ENCODE data around the gene ZNF552.
A peak's percentile ranks its signal among the peaks of the same experiment; 100 is the strongest.
"Not testable (repeated sequence)": the region's sequence is repeated elsewhere in the genome, so short reads cannot be mapped to it uniquely, and the experiment has no call there.

ZNF552 gene

GRCh38 chr19:57814505-57815246 is at the start of gene ZNF552:
Gene ZNF552 (minus strand): TSS chr19:57814913. CDS start chr19:57814743, 170 bp downstream.
- DNase-seq (ENCODE audit: low read depth): peak; percentile 90
- H3K4me3 ChIP-seq (ENCODE audit: low read depth, low read length): peak within 1 kb of the TSS; percentile 99
- TF ChIP-seq CTCF (IDR thresholded peaks at IDR 0.05; ENCODE audit: control insufficient read depth, extremely low read depth, insufficient read depth): no peak

- not testable (repeated sequence) for H3K4me3 ChIP-seq (ENCODE audit: low read depth, low read length); DNase-seq (ENCODE audit: low read depth)
These were observed 47.6 kb upstream of the ZNF552 start for GRCh38 chr19:57862351-57862750.

GRCh38 chr19:57854117-57854516 is 39.4 kb upstream of the ZNF552 start:
- not testable (repeated sequence) for H3K4me3 ChIP-seq (ENCODE audit: low read depth, low read length); DNase-seq (ENCODE audit: low read depth)

GRCh38 chr19:57851812-57852603 is 37.3 kb upstream of the ZNF552 start:
- H3K4me3 ChIP-seq (ENCODE audit: low read depth, low read length): not testable (repeated sequence)

GRCh38 chr19:57850553-57851017 is 35.9 kb upstream of the ZNF552 start:
- no peak for TF ChIP-seq CTCF (IDR thresholded peaks at IDR 0.05; ENCODE audit: control insufficient read depth, extremely low read depth, insufficient read depth)
- peak; percentile 76 for DNase-seq (ENCODE audit: low read depth)
- H3K4me3 ChIP-seq (ENCODE audit: low read depth, low read length): peak overlapping the region; percentile 83

More at GRCh38 chr19:57851812-57852603, 37.3 kb upstream of the ZNF552 start:
- DNase-seq (ENCODE audit: low read depth): not testable (repeated sequence)

GRCh38 chr19:57849666-57850473 is 35.2 kb upstream of the ZNF552 start, which contains the start of gene ZNF587:
Gene ZNF587 (plus strand): TSS chr19:57849859. CDS start chr19:57850039, 180 bp downstream.
- H3K4me3 ChIP-seq (ENCODE audit: low read depth, low read length): peak within 1 kb of the TSS; percentile 83

GRCh38 chr19:57849162-57849665 is 34.5 kb upstream of the ZNF552 start:
- peak overlapping the region; percentile 83 for H3K4me3 ChIP-seq (ENCODE audit: low read depth, low read length)
- not testable (repeated sequence) for DNase-seq (ENCODE audit: low read depth)

More at GRCh38 chr19:57849666-57850473, 35.2 kb upstream of the ZNF552 start, which contains the start of gene ZNF587:
- peak; percentile 67 for DNase-seq (ENCODE audit: low read depth)

- H3K4me3 ChIP-seq (ENCODE audit: low read depth, low read length): not testable (repeated sequence)
These were observed 32.5 kb upstream of the ZNF552 start for GRCh38 chr19:57847164-57847563.

GRCh38 chr19:57841122-57841763 is 26.5 kb upstream of the ZNF552 start:
- TF ChIP-seq CTCF (IDR thresholded peaks at IDR 0.05; ENCODE audit: control insufficient read depth, extremely low read depth, insufficient read depth): no peak
- no peak for DNase-seq (ENCODE audit: low read depth)
- H3K4me3 ChIP-seq (ENCODE audit: low read depth, low read length): no peak overlapping the region

More at GRCh38 chr19:57847164-57847563, 32.5 kb upstream of the ZNF552 start:
- DNase-seq (ENCODE audit: low read depth): not testable (repeated sequence)

GRCh38 chr19:57838622-57839191 is 24.0 kb upstream of the ZNF552 start:
- not testable (repeated sequence) for DNase-seq (ENCODE audit: low read depth); H3K4me3 ChIP-seq (ENCODE audit: low read depth, low read length)

- not testable (repeated sequence) for DNase-seq (ENCODE audit: low read depth)
These were observed 22.3 kb upstream of the ZNF552 start for GRCh38 chr19:57836991-57837390.

More at GRCh38 chr19:57836991-57837390, 22.3 kb upstream of the ZNF552 start:
- not testable (repeated sequence) for H3K4me3 ChIP-seq (ENCODE audit: low read depth, low read length)
